ENCODE measurements around the gene ZNF304. TPM values are rescaled to one million over a fixed set of nuclear protein-coding genes. Genes with fewer than 3 reads are reported as not detected.

ZNF304 gene
- total and polyA plus RNA-seq, 2 of the 13 experiments (the other 11 are each of a cell fraction or from before 2014, with no cell fraction given): 3.4 to 8.0 TPM

DNA sequence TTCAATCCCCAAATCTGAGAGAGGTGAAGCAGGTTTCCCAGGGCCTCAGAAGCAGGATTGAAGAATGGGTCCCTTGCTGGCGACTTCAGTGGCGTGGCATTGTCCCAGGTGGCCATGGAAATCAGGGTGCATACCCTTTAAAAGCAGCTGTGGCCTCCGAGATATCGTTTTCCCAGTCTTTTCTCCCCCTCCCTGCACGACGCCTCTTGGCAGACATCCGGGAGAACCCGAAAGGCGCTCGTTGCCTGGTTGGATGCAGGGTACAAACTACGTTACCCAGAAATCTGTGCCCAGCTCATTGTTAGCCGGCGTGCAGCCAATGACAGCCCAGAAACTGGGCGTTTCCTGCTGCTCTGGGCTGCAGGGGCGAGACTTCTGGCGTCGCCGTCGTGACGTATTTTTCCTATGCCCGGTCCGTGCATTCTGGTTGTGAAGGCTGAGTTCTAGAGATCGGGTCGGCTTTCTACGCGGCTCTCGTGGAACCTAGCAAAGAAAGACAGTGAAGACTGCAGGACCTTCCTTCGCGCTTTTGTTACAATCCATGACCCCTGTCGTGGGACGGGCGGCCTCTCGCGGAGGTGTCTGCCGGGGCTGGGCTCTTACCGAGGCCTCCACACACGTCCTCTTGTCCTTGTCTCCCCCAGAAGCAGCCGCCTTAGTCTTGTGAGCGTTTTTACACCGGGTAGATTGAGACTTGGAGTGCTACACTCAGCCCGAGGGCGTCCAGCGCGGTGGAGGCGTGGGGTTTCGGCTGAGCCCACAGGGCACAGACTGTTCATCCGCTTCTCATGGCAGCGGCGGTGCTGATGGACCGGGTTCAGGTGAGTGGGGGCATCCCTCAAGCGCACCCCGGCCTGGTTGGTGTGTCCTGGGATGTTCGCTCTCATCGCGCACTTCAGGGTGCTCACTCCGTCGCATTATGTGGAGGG lies at the start of gene ZNF304 (continued):
- TF ChIP-seq ZNF574 (CRISPR knock-in tag; IDR thresholded peaks at IDR 0.05): peak; percentile 91
- TF ChIP-seq TFDP1 (CRISPR knock-in tag; IDR thresholded peaks at IDR 0.05; ENCODE audit: borderline replicate concordance): peak; percentile 77; the same call in 1 of the 2 replicates
- TF ChIP-seq KIAA2018 (CRISPR knock-in tag; IDR thresholded peaks at IDR 0.05; ENCODE audit: borderline replicate concordance): no peak
- TF ChIP-seq, protein P1, sequence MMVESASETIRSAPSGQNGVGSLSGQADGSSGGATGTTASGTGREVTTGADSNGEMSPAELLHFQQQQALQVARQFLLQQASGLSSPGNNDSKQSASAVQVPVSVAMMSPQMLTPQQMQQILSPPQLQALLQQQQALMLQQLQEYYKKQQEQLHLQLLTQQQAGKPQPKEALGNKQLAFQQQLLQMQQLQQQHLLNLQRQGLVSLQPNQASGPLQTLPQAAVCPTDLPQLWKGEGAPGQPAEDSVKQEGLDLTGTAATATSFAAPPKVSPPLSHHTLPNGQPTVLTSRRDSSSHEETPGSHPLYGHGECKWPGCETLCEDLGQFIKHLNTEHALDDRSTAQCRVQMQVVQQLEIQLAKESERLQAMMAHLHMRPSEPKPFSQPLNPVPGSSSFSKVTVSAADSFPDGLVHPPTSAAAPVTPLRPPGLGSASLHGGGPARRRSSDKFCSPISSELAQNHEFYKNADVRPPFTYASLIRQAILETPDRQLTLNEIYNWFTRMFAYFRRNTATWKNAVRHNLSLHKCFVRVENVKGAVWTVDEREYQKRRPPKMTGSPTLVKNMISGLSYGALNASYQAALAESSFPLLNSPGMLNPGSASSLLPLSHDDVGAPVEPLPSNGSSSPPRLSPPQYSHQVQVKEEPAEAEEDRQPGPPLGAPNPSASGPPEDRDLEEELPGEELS (CRISPR knock-in tag; IDR thresholded peaks at IDR 0.05): no peak
- TF ChIP-seq MTA3 (CRISPR knock-in tag; IDR thresholded peaks at IDR 0.05): no peak
- TF ChIP-seq, protein P2, sequence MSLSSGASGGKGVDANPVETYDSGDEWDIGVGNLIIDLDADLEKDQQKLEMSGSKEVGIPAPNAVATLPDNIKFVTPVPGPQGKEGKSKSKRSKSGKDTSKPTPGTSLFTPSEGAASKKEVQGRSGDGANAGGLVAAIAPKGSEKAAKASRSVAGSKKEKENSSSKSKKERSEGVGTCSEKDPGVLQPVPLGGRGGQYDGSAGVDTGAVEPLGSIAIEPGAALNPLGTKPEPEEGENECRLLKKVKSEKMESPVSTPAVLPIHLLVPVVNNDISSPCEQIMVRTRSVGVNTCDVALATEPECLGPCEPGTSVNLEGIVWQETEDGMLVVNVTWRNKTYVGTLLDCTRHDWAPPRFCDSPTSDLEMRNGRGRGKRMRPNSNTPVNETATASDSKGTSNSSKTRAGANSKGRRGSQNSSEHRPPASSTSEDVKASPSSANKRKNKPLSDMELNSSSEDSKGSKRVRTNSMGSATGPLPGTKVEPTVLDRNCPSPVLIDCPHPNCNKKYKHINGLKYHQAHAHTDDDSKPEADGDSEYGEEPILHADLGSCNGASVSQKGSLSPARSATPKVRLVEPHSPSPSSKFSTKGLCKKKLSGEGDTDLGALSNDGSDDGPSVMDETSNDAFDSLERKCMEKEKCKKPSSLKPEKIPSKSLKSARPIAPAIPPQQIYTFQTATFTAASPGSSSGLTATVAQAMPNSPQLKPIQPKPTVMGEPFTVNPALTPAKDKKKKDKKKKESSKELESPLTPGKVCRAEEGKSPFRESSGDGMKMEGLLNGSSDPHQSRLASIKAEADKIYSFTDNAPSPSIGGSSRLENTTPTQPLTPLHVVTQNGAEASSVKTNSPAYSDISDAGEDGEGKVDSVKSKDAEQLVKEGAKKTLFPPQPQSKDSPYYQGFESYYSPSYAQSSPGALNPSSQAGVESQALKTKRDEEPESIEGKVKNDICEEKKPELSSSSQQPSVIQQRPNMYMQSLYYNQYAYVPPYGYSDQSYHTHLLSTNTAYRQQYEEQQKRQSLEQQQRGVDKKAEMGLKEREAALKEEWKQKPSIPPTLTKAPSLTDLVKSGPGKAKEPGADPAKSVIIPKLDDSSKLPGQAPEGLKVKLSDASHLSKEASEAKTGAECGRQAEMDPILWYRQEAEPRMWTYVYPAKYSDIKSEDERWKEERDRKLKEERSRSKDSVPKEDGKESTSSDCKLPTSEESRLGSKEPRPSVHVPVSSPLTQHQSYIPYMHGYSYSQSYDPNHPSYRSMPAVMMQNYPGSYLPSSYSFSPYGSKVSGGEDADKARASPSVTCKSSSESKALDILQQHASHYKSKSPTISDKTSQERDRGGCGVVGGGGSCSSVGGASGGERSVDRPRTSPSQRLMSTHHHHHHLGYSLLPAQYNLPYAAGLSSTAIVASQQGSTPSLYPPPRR (CRISPR knock-in tag; IDR thresholded peaks at IDR 0.05; ENCODE audit: borderline replicate concordance): no peak

All from HepG2 (cell line).